GM08714 (cell line): ENCODE data around the gene SIL1.
"Not testable (repeated sequence)": the region's sequence is repeated elsewhere in the genome, so short reads cannot be mapped to it uniquely, and the experiment has no call there.

ENCODE experiments used
- H3K4me3 ChIP-seq: fragments of 200-500 bp; sonication (Bioruptor generic); 2 replicates; pipeline ENCODE4 v1.5.1; 2014; ENCODE audit warnings: mild to moderate bottlenecking, low read length, inconsistent platforms
- ZNF274 ChIP-seq: IDR thresholded peaks from 2 replicates; pipeline ENCODE4 v1.6.1; 2012; ENCODE audit warnings: mild to moderate bottlenecking, low read depth, low read length

Gene SIL1

DNA sequence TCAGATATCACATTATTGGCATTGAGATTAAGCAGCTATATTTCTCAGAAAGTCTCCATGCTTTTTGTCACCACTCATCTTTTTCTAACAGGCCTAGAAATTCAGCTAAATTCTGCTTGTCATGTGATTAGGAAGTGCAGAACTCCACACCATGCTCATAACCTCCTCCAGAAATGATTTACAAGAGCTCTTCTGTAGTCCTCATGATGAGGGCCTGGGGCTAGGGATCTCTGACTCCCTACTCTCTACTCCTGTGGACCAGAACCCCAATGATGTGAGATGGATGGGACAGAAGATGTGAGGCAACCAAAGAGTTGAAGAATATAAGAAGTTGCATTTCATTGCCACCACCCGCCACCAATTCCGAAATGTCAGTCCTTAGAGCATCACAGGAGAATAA lies 16.5 kb upstream of the SIL1 start:
- TF ChIP-seq ZNF274, result no peak
- H3K4me3 ChIP-seq, result no peak overlapping the region

DNA sequence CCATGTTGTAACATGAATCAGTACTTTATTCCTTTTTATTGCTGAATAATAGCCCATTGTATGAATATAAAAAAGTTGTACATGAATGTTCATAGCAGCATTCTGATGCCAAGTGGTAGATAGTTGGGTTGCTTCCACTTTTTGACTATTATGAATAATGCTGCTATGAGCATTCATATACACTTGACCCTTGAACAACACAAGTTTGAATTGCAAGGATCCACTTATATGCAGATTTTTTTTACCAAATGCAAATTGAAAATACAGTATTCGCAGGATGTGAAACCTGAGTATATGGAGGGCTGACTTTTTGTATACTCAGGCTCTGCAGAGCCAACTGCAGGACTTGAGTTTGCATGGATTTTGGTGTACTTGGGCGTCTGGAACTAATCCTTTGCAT lies 14.7 kb upstream of the SIL1 start:
- no peak for TF ChIP-seq ZNF274

GRCh38 chr5:139212486-139212885 lies 14.3 kb upstream of the SIL1 start:
- no peak for TF ChIP-seq ZNF274
- H3K4me3 ChIP-seq, result no peak overlapping the region

More for the DNA sequence above, 14.7 kb upstream of the SIL1 start:
- no peak overlapping the region for H3K4me3 ChIP-seq

- H3K4me3 ChIP-seq, result no peak overlapping the region
- TF ChIP-seq ZNF274, result no peak
These were observed 12.4 kb upstream of the SIL1 start for GRCh38 chr5:139210585-139210984.

DNA sequence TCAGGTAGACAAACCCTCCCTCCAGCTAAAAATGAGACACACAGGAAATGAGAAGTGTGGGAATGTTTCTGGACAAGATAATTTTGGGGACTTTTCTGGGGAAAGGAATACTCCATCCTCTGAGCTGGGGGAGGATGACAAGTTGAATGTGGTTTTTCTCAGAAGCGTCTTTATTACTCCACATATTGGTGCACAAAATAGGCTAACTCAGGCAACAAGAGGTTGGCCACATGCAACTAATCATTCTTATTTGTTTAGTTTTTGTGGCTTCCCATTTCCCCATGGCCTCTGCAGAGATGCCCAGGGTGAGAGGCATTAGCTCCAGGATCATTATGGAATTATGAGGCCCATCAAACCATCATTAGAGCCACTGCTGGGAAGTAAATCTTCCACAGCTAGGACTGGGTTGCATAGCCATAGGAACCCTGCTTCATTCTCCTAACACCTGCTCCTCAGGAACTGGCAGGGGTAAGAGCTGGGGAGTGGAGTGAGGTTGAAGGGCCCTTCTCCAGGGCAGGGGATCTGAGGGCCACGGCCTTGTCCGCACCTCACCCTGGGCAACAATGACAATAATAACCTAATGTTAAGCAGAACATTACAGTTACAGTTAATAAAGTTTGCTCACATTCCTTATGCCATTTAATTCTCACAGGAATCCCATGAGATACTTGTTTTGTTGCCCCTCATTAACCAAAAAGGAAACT lies 9.3 kb upstream of the SIL1 start:
- no peak overlapping the region for H3K4me3 ChIP-seq
- no peak for TF ChIP-seq ZNF274

DNA sequence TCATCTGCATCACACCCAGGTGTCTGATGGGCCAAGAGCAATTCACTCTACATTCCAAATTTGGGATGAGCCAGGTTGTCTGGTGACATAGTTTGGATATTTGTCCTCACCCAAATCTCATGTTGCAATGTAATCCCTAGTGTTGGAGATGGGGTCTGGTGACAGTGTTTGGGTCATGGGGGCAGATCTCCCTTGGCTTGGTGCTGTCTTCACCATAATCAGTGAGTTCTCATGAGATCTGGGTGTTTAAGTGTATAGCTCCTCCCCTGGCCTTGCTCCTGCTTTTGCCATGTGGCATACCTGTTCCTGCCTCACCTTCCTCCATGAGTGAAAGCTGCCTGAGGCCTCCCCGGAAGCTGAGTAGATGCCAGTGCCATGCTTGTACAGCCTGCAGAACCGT lies 7.4 kb upstream of the SIL1 start:
- TF ChIP-seq ZNF274, result no peak
- H3K4me3 ChIP-seq, result no peak overlapping the region

GRCh38 chr5:139205124-139205523 lies 7.0 kb upstream of the SIL1 start:
- TF ChIP-seq ZNF274, result no peak
- H3K4me3 ChIP-seq, result no peak overlapping the region

DNA sequence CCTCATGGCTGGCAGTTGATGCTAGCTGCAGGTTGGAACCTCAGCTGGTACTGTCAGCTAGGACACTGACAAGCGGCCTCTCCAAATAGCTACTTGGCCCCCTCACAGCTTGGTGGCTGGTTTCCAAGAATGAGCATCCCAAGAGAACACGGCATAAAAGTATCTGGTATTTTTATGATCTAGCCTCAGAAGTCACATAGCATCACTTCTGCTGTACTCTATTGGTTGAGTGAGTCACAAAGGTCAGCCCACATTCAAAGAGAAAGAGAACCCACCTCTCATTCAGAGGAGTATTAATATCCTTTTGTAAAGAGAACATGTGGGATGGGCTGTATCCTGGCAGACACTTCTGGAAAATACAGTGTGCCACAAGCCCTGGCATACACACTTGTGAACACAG lies 6.0 kb upstream of the SIL1 start:
- H3K4me3 ChIP-seq, result no peak overlapping the region
- TF ChIP-seq ZNF274, result no peak

DNA sequence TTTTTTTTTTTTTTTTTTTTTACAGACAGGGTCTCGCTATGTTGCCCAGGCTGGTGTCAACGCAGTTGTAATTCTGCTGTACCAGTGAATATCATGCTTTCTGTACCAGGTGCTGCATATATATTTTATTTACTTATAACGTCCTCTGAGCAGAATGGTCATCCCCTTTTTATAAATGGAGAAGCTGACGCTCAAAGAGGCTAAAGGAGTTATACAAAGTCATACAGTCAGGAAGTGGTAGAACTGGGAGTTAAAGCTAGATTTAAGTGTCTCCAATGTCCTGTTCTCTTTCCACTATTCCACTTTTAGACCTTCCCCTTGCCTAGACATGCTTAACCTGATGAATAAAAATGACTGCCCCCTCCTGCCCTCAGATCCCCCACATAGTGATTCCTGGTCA lies 1.2 kb upstream of the SIL1 start:
- no peak for TF ChIP-seq ZNF274
- no peak overlapping the region for H3K4me3 ChIP-seq

DNA sequence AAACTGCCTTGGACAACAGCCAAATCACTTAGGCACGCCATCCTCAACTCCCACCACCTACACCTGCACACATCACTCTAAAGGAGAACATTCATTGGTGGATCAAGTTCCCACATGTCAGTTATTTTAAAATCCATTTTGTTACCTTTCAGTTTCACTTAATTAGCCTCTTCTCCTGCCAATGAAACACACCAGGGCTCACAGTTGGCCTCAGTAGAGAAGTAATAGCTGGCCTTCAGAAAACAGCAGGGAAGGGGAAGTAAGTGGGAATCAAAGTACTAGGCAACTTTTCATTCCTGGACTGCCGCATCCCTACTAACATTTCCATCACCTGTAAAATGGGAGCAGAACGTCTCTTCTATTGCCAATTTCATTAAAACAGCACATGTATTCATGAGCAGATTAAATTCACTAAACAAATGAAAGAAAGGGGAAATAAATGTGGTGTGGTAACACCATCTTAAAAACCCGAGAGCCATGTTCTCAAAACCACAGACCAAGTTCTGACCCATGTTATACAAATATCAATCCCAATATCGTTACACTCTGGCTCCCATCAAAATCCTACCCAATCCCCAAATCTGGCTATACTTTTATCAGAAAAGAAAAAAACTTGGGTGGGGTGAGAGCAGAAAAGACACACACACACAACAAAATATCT lies 1.7 kb downstream of the SIL1 start:
- TF ChIP-seq ZNF274, result no peak
- peak overlapping the region; percentile 99; the same call in 1 of the 2 replicates for H3K4me3 ChIP-seq

- no peak for TF ChIP-seq ZNF274
- no peak overlapping the region for H3K4me3 ChIP-seq
These were observed 3.7 kb downstream of the SIL1 start for GRCh38 chr5:139194486-139194885.

GRCh38 chr5:139193928-139194327 lies 4.2 kb downstream of the SIL1 start:
- no peak for TF ChIP-seq ZNF274
- H3K4me3 ChIP-seq, result no peak overlapping the region

- H3K4me3 ChIP-seq, result not testable (repeated sequence)
These were observed 5.3 kb downstream of the SIL1 start for GRCh38 chr5:139192906-139193305.

- not testable (repeated sequence) for H3K4me3 ChIP-seq
These were observed 6.2 kb downstream of the SIL1 start for GRCh38 chr5:139191954-139192353.

DNA sequence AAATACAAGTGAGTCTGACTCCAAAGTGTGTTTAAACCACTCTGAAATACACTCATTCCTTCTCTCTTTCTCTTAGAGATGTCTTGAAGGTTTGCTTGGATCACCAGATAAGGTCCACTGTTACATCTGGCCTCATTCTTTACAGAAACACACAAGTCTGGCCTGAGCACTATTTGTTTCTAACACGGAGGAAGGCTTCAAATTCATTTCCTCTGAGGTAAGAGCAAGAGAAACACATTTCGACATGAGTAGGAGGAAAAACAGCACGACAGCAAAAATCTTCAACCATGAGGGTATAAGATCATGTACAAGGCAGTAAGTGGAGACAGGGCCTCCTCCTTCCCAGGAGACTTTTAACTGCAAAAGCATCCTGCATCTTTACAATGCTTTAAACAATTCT lies 8.0 kb downstream of the SIL1 start:
- H3K4me3 ChIP-seq, result no peak overlapping the region
- no peak for TF ChIP-seq ZNF274

DNA sequence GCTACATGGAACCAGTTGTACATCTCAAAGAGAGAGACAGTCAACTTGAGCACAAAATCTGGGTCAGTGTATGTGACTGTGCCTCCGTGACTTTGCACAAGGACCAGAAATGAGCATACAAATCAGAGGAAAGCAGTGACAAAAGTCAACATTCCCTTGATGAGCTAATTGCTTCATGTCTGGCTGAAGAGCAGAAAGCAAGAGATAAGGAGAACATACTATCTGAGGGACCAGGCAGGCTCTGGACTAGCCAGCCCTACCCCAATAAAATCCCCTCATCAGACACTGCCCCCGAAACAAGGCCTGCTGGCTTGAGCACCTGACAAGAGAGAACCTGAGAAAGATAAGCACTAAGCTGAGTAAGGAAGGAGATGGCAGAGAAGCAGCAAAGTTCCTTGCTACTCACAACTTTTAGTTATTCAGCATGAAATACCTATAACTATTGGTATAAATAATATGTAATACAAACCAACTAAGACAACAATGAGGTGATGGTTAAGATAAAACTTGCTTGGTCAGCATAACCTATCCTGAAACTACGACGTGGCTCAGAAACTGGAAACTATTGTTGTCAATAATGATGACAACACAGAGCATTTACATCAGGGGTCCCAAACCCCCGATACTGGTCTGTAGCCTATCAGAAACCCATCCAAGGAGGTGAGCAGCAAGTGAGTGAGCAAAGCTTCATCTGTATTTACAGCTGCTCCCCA lies 9.5 kb downstream of the SIL1 start:
- no peak for TF ChIP-seq ZNF274

More for the DNA sequence above, 9.5 kb downstream of the SIL1 start:
- no peak overlapping the region for H3K4me3 ChIP-seq
